H1 (cell line): Measurements from ENCODE around the gene LIFR. TPM values are rescaled to one million over a fixed set of nuclear protein-coding genes. Genes with fewer than 3 reads are reported as not detected.

Experiments used
- CTCF ChIA-PET: fragments of 300-600 bp; sonication (Branson Sonifier 250); formaldehyde crosslinking; loops from one replicate; lab custom pipeline; 2021; ENCODE audit not compliant: partially characterized antibody; lab: Charles Lee
- POLR2A ChIA-PET: fragments of 300-600 bp; sonication (Branson Sonifier 250); formaldehyde crosslinking; loops from one replicate; lab custom pipeline; 2021; ENCODE audit warnings: inconsistent platforms; ENCODE audit not compliant: partially characterized antibody; lab: Charles Lee
- DNase-seq, 2 experiments: peaks; one replicate each; pipeline versions ENCODE4 v3.0.0 to v3.0.0-alpha.2; 2010 to 2022; ENCODE audit warnings: low spot score in 2 of 2, low read depth in 1 of 2, mixed read lengths in 1 of 2
- FAIRE-seq: peaks from 2 replicates; lab custom pipeline; 2011; peaks lifted over from hg19 to GRCh38; lab: Jason Lieb, UNC
- H2AFZ ChIP-seq: 2 replicates; pipeline ENCODE4 v1.8.1; 2012; ENCODE audit warnings: low read length, inconsistent platforms
- H2AK5ac ChIP-seq: 2 replicates; pipeline ENCODE4 v1.6.1; 2013; ENCODE audit warnings: low read depth, low read length
- H2BK120ac ChIP-seq: replicated peaks from 2 replicates; pipeline ENCODE3; 2013; ENCODE audit warnings: low read depth, low read length, inconsistent platforms
- H2BK12ac ChIP-seq: 2 replicates; pipeline ENCODE4 v1.6.1; 2013; ENCODE audit warnings: low read depth, low read length
- H2BK15ac ChIP-seq: 2 replicates; pipeline ENCODE4 v1.6.1; 2013; ENCODE audit warnings: low read length
- H2BK20ac ChIP-seq: 2 replicates; pipeline ENCODE4 v1.6.1; 2013; ENCODE audit warnings: low read length
- H2BK5ac ChIP-seq: 2 replicates; pipeline ENCODE4 v1.6.1; 2013; ENCODE audit warnings: low read depth, low read length
- H3K14ac ChIP-seq: 2 replicates; pipeline ENCODE4 v1.6.1; 2013; ENCODE audit warnings: inconsistent platforms; ENCODE audit not compliant: insufficient read length
- H3K18ac ChIP-seq: 2 replicates; pipeline ENCODE4 v1.6.1; 2013; ENCODE audit warnings: low read length; ENCODE audit errors: extremely low read depth
- H3K23ac ChIP-seq: 2 replicates; pipeline ENCODE4 v1.6.1; 2013; ENCODE audit warnings: inconsistent platforms; ENCODE audit not compliant: insufficient read length
- H3K23me2 ChIP-seq: 2 replicates; pipeline ENCODE4 v1.6.1; 2013; ENCODE audit warnings: low read depth, low read length
- H3K27ac ChIP-seq: 2 replicates; pipeline ENCODE4 v1.6.1; 2011; ENCODE audit warnings: low read depth, low read length, inconsistent platforms
- H3K27me3 ChIP-seq, 4 experiments: replicated peaks in 1 of 4; 1 replicate in 1 of 4; 2 replicates in 3 of 4; pipeline versions ENCODE4 v1.6.1 to v1.8.1; 2011 to 2013; ENCODE audit warnings: low read length in 3 of 4, mild to moderate bottlenecking in 3 of 4, inconsistent platforms in 2 of 4, mixed read lengths in 2 of 4, moderate library complexity in 1 of 4; ENCODE audit not compliant: control insufficient read depth in 3 of 4, insufficient read depth in 3 of 4; ENCODE audit errors: extremely low read depth in 1 of 4
- H3K36me3 ChIP-seq, 4 experiments: 2 replicates each; pipeline versions ENCODE4 v1.6.1 to v1.8.1; 2011 to 2013; ENCODE audit warnings: mild to moderate bottlenecking in 4 of 4, low read length in 3 of 4, moderate library complexity in 2 of 4, control low read depth in 1 of 4, inconsistent platforms in 1 of 4; ENCODE audit not compliant: insufficient read depth in 4 of 4, control insufficient read depth in 2 of 4
- H3K4ac ChIP-seq: replicated peaks from 2 replicates; pipeline ENCODE3; 2013; ENCODE audit warnings: low read length, low read depth, mixed read lengths, inconsistent platforms; ENCODE audit not compliant: insufficient read length
- H3K4me1 ChIP-seq, 4 experiments: replicated peaks in 1 of 4; 1 replicate in 1 of 4; 2 replicates in 3 of 4; pipeline versions ENCODE4 v1.6.1 to v1.8.1; 2011 to 2013; ENCODE audit warnings: low read length in 3 of 4, inconsistent platforms in 2 of 4, mixed read lengths in 1 of 4; ENCODE audit not compliant: insufficient read depth in 4 of 4, control insufficient read depth in 3 of 4
- H3K4me2 ChIP-seq, 2 experiments: 2 replicates each; pipeline versions ENCODE4 v1.6.1 to v1.8.1; 2011 to 2013; ENCODE audit warnings: low read depth in 2 of 2, low read length in 2 of 2, control low read depth in 1 of 2, inconsistent platforms in 1 of 2, mild to moderate bottlenecking in 1 of 2; ENCODE audit not compliant: insufficient read depth in 1 of 2
- H3K4me3 ChIP-seq, 4 experiments: fragments of 200-600, 300-600 bp in 1 of 4; sonication (generic), shearing (Covaris generic), sonication (Bioruptor Twin) in 1 of 4; 2 replicates each; pipeline versions ENCODE4 v1.5.1 to v1.8.1; 2011 to 2016; ENCODE audit warnings: low read length in 4 of 4, low read depth in 3 of 4, control low read depth in 2 of 4, inconsistent platforms in 2 of 4, mild to moderate bottlenecking in 2 of 4, mixed read lengths in 1 of 4, moderate library complexity in 1 of 4; ENCODE audit not compliant: insufficient read depth in 2 of 4; ENCODE audit errors: extremely low read depth in 1 of 4
- H3K56ac ChIP-seq: replicated peaks from 2 replicates; pipeline ENCODE3; 2013; ENCODE audit warnings: low read depth, mild to moderate bottlenecking, mixed read lengths, low read length, inconsistent platforms; ENCODE audit not compliant: insufficient read length
- H3K79me1 ChIP-seq: 2 replicates; pipeline ENCODE4 v1.6.1; 2013; ENCODE audit warnings: low read depth, low read length, control low read depth
- H3K79me2 ChIP-seq, 2 experiments: 2 replicates each; pipeline versions ENCODE4 v1.6.1 to v1.8.1; 2012 to 2013; ENCODE audit warnings: low read length in 2 of 2, mild to moderate bottlenecking in 2 of 2, inconsistent platforms in 1 of 2; ENCODE audit not compliant: insufficient read depth in 2 of 2, control insufficient read depth in 1 of 2
- H3K9ac ChIP-seq, 4 experiments: replicated peaks in 1 of 4; 1 replicate in 1 of 4; 2 replicates in 3 of 4; pipeline versions ENCODE4 v1.6.1 to v1.8.1; 2011 to 2013; ENCODE audit warnings: low read depth in 3 of 4, low read length in 3 of 4, control low read depth in 2 of 4, mild to moderate bottlenecking in 2 of 4, moderate library complexity in 2 of 4, inconsistent platforms in 1 of 4; ENCODE audit errors: extremely low read depth in 1 of 4
- H3K9me3 ChIP-seq, 2 experiments: 2 replicates each; pipeline versions ENCODE4 v1.6.1 to v1.8.1; 2012 to 2013; ENCODE audit warnings: mild to moderate bottlenecking in 2 of 2, moderate library complexity in 2 of 2, control low read depth in 1 of 2, inconsistent platforms in 1 of 2, low read depth in 1 of 2, low read length in 1 of 2, mixed read lengths in 1 of 2; ENCODE audit not compliant: insufficient read depth in 2 of 2
- H4K20me1 ChIP-seq, 2 experiments: replicated peaks in 1 of 2; 2 replicates each; pipeline versions ENCODE3 to v1.8.1; 2011 to 2013; ENCODE audit warnings: inconsistent platforms in 2 of 2, low read length in 2 of 2, mild to moderate bottlenecking in 1 of 2; ENCODE audit not compliant: insufficient read depth in 2 of 2, control insufficient read depth in 1 of 2
- H4K5ac ChIP-seq: 2 replicates; pipeline ENCODE4 v1.6.1; 2013; ENCODE audit warnings: low read length, low read depth, mixed read lengths, inconsistent platforms; ENCODE audit not compliant: insufficient read length
- H4K8ac ChIP-seq: 2 replicates; pipeline ENCODE4 v1.8.0; 2013; ENCODE audit warnings: mild to moderate bottlenecking, moderate library complexity, low read length, inconsistent platforms; ENCODE audit not compliant: insufficient read depth; ENCODE audit errors: extremely low read depth
- H4K91ac ChIP-seq: replicated peaks from 2 replicates; pipeline ENCODE3; 2013; ENCODE audit warnings: low read length, mixed read lengths, inconsistent platforms; ENCODE audit not compliant: insufficient read length
- ATF2 ChIP-seq: IDR thresholded peaks from 2 replicates; pipeline ENCODE4 v1.6.1; 2012; ENCODE audit warnings: low read length, inconsistent platforms
- CTCF ChIP-seq, 3 experiments: IDR thresholded peaks; 1 replicate in 2 of 3; 2 replicates in 1 of 3; pipeline versions ENCODE4 v1.5.1 to v1.6.1; 2011; ENCODE audit warnings: low read length in 3 of 3, mild to moderate bottlenecking in 3 of 3, inconsistent platforms in 2 of 3, low read depth in 1 of 3, moderate library complexity in 1 of 3; ENCODE audit not compliant: insufficient read depth in 1 of 3; ENCODE audit errors: control extremely low read depth in 1 of 3
- RFX5 ChIP-seq: IDR thresholded peaks from 2 replicates; pipeline ENCODE4 v1.6.1; 2011; ENCODE audit warnings: low read depth, low read length, improper control_type of control experiment, borderline replicate concordance
- SIN3A ChIP-seq, 2 experiments: IDR thresholded peaks in 1 of 2; conservative IDR thresholded peaks in 1 of 2; 2 replicates each; pipeline ENCODE4 v1.6.1; 2011 to 2012; ENCODE audit warnings: low read length in 2 of 2, improper control_type of control experiment in 1 of 2, low read depth in 1 of 2, mild to moderate bottlenecking in 1 of 2
- WGBS, 2 experiments: shearing (Covaris generic) in 1 of 2; methylation state at CpG; one replicate each; pipeline versions ENCODE4 v1.1.6 to v1.1.7; 2013 to 2015; ENCODE audit warnings: low lambda C conversion rate in 2 of 2, mixed read lengths in 2 of 2, inconsistent platforms in 1 of 2, low coverage in 1 of 2, missing lambda C conversion rate in 1 of 2; ENCODE audit not compliant: insufficient replicate concordance in 2 of 2, insufficient coverage in 1 of 2, insufficient read length in 1 of 2; ENCODE audit errors: extremely low coverage in 1 of 2, missing lambda C conversion rate in 1 of 2; 5-methylcytosine and 5-hydroxymethylcytosine counted together
- polyA plus RNA-seq, 7 experiments: library from polyadenylated mRNA; depleted of rRNA in 3 of 7; stranded (reverse) in 5 of 7; unstranded in 2 of 7; fragments of >200 nt in 5 of 7; fragments of 200-250 nt in 2 of 7; gene quantifications; 1 replicate in 5 of 7; 2 replicates in 1 of 7; 4 replicates in 1 of 7; pipeline versions ENCODE4 v1.2.1 to v1.2.3, GENCODE V29; 2011 to 2013; ENCODE audit warnings: missing spikeins in 2 of 7, mixed read lengths in 2 of 7
- total RNA-seq: library from RNA; stranded (reverse); fragmentation: NEBNext Ultra II Directional; extraction: Animal tissue kit (Norgen Biotek cat#: 25700); gene quantifications from 2 replicates; pipeline ENCODE4 v1.2.1, GENCODE V29; 2021

Gene LIFR
- total and polyA plus RNA-seq, 2 of the 8 experiments (the other 6 are each of a cell fraction or from before 2014, with no cell fraction given), result 2.0 to 18.9 TPM

GRCh38 chr5:38483805-38484398, 72.5 kb downstream of the LIFR start:
- 90% methylated on average over 10 of the region's 10 CpGs; no CpG with 5 or more reads in 1 of the 2 experiments for WGBS, 2 experiments
- H3K4ac ChIP-seq, result no peak overlapping the region
- ChIA-PET POLR2A (no interaction called here), CTCF (interaction anchor here (0.6 to 3.6 kb wide), 6 partner anchors 11 to 834 kb away, joined by 3 to 11 read pairs (median 3); no protein-coding TSS in a partner anchor)
- H2BK15ac ChIP-seq, result no peak overlapping the region
- H2BK20ac ChIP-seq, result no peak overlapping the region
- no peak overlapping the region for H3K23ac ChIP-seq
- H2BK120ac ChIP-seq, result no peak overlapping the region
- H3K4me2 ChIP-seq, result no peak overlapping the region
- no peak overlapping the region for H2AK5ac ChIP-seq
- DNase-seq (no peak), FAIRE-seq (no peak)
- H4K91ac ChIP-seq, result no peak overlapping the region
- no peak overlapping the region for H3K14ac ChIP-seq
- no peak overlapping the region for H2AFZ ChIP-seq
- no peaks in the 10 kb centered on the region for H3K9me3 ChIP-seq
- H3K4me1 ChIP-seq, result no peaks in the 10 kb centered on the region
- H3K23me2 ChIP-seq, result no peaks in the 10 kb centered on the region
- no peak overlapping the region for H2BK12ac ChIP-seq
- no peak overlapping the region for H3K4me3 ChIP-seq
- peak in 2 of 3 experiments; percentile 8 to 10; a peak in 1 of 4 replicates for TF ChIP-seq CTCF (IDR thresholded peaks at IDR 0.05; ENCODE audit: control extremely low read depth in 1 of 3, insufficient read depth in 1 of 3, low read depth in 1 of 3, low read length in 3 of 3)
- no peak for TF ChIP-seq RFX5
- no peak for TF ChIP-seq SIN3A (conservative IDR thresholded peaks at IDR 0.05 in 1 of 2, IDR thresholded peaks at IDR 0.05 in 1 of 2; ENCODE audit: low read depth in 1 of 2, low read length in 2 of 2)
- no peak for TF ChIP-seq ATF2
- no peaks in the 10 kb centered on the region for H3K27me3 ChIP-seq
- H2BK5ac ChIP-seq, result no peak overlapping the region
- no peaks in the 10 kb centered on the region for H3K79me1 ChIP-seq
- H3K56ac ChIP-seq, result no peak overlapping the region
- H3K18ac ChIP-seq, result no peak overlapping the region
- no peaks in the 10 kb centered on the region for H3K79me2 ChIP-seq
- no peak overlapping the region for H4K8ac ChIP-seq
- H3K9ac ChIP-seq, result no peak overlapping the region
- no peaks in the 10 kb centered on the region for H4K20me1 ChIP-seq
- peaks cover 0 to 6% (median 1%) of the 10 kb centered on the region in 4 experiments; a peak in 2 of 8 replicates for H3K36me3 ChIP-seq
- H4K5ac ChIP-seq, result no peak overlapping the region
- H3K27ac ChIP-seq, result no peak overlapping the region
